Panc1 (cell line): ENCODE results near the gene FEM1B. TPM values are rescaled to one million over a fixed set of nuclear protein-coding genes. Genes with fewer than 3 reads are reported as not detected.

Experiments
- ATAC-seq: fragments of 200-7000 bp; cut with Tn5 transposase; 2 replicates; pipeline ENCODE4 v1.9.1; 2020; ENCODE audit warnings: mild to moderate bottlenecking, moderate library complexity
- Bru-seq: library from RNA; stranded (reverse); fragments of 400-500 nt; gene quantifications from one replicate; lab custom pipeline; 2021; lab: Mats Ljungman, UMichigan
- BruChase-seq, 2 experiments: library from RNA; stranded (reverse); fragments of 400-500 nt; gene quantifications; one replicate each; lab custom pipeline; 2021; lab: Mats Ljungman, UMichigan
- BruUV-seq: library from RNA; stranded (reverse); fragments of 400-500 nt; replicated peaks from 2 replicates; lab custom pipeline; 2021; lab: Mats Ljungman, UMichigan
- CTCF ChIA-PET: fragments of 300-600 bp; sonication (Branson Sonifier 250); formaldehyde crosslinking; loops from one replicate; lab custom pipeline; 2022; ENCODE audit warnings: antibody characterized with exemption; lab: Charles Lee
- POLR2A ChIA-PET: fragments of 300-600 bp; sonication (Branson Sonifier 250); formaldehyde crosslinking; loops from one replicate; lab custom pipeline; 2022; ENCODE audit warnings: antibody characterized with exemption; lab: Charles Lee
- DNase-seq: peaks from one replicate; pipeline ENCODE4 v3.0.0-alpha.2; 2010; ENCODE audit warnings: low read depth, low spot score
- H3K27ac ChIP-seq: 2 replicates; pipeline ENCODE4 v1.5.1; 2011; ENCODE audit warnings: mild to moderate bottlenecking, low read length, inconsistent platforms
- H3K27me3 ChIP-seq: fragments of 200-500 bp; sonication (Bioruptor generic); 2 replicates; pipeline ENCODE4 v1.6.0; 2014; ENCODE audit warnings: low read length, inconsistent platforms; ENCODE audit not compliant: control insufficient read depth, insufficient read depth
- H3K36me3 ChIP-seq: fragments of 200-500 bp; sonication (Bioruptor generic); 2 replicates; pipeline ENCODE4 v1.5.1; 2014; ENCODE audit warnings: inconsistent platforms, mild to moderate bottlenecking, low read length, moderate library complexity; ENCODE audit not compliant: control insufficient read depth, insufficient read depth
- H3K4me1 ChIP-seq: 2 replicates; pipeline ENCODE4 v1.5.1; 2011; ENCODE audit warnings: inconsistent platforms, mild to moderate bottlenecking, low read length, moderate library complexity; ENCODE audit not compliant: control insufficient read depth, insufficient read depth
- H3K4me3 ChIP-seq, 2 experiments: 2 replicates each; pipeline ENCODE4 v1.5.1; 2011 to 2012; ENCODE audit warnings: low read depth in 2 of 2, low read length in 2 of 2, mild to moderate bottlenecking in 2 of 2, inconsistent platforms in 1 of 2, moderate library complexity in 1 of 2
- H3K9me3 ChIP-seq: fragments of 200-500 bp; sonication (Bioruptor generic); 2 replicates; pipeline ENCODE4 v1.5.1; 2014; ENCODE audit warnings: low read depth, mild to moderate bottlenecking, inconsistent platforms, low read length, moderate library complexity; ENCODE audit not compliant: control insufficient read depth, insufficient read depth
- POLR2AphosphoS5 ChIP-seq: IDR thresholded peaks from 2 replicates; pipeline ENCODE4 v1.6.1; 2012; ENCODE audit warnings: mild to moderate bottlenecking, low read depth, low read length, moderate library complexity
- SIN3A ChIP-seq: IDR thresholded peaks from 2 replicates; pipeline ENCODE4 v1.6.1; 2012; ENCODE audit warnings: low read depth, mild to moderate bottlenecking, low read length, moderate library complexity, borderline replicate concordance; ENCODE audit not compliant: insufficient read depth
- TCF7L2 ChIP-seq: IDR thresholded peaks from 2 replicates; pipeline ENCODE4 v1.6.1; 2011; ENCODE audit warnings: mild to moderate bottlenecking, low read depth, low read length, inconsistent platforms
- in situ Hi-C: cut with HindIII; loops from 2 replicates; pipeline ENCODE4 v1.10.0; 2016; ENCODE audit warnings: low sequenced_read_pairs, low pct_unique_long_range_greater_than_20kb
- intact Hi-C: fragments of 100-400 bp; cut with micrococcal nuclease; formaldehyde crosslinking; loops from one replicate; pipeline ENCODE4 v1.10.0; 2022; ENCODE audit not compliant: unreplicated experiment
- long read RNA-seq: library from polyadenylated mRNA; unstranded; transcript quantifications from one replicate; pipeline ENCODE4 v2.0.0, GENCODE V29; 2021; ENCODE audit not compliant: unreplicated experiment
- polyA plus RNA-seq: library from polyadenylated mRNA; unstranded; fragments of >200 nt; gene quantifications from one replicate; pipeline ENCODE4 v1.2.1, GENCODE V29; 2012; ENCODE audit warnings: missing spikeins; ENCODE audit not compliant: insufficient read length
- total RNA-seq: library from RNA; stranded (reverse); gene quantifications from one replicate; pipeline ENCODE4 v1.2.1, GENCODE V29; 2021; ENCODE audit not compliant: unreplicated experiment
- TF ChIP-seq, protein P1 (sequence below), 2 experiments: IDR thresholded peaks; 2 replicates each; pipeline ENCODE4 v1.6.1; 2011 to 2012; ENCODE audit warnings: low read depth in 2 of 2, control low read depth in 1 of 2, low read length in 1 of 2, mild to moderate bottlenecking in 1 of 2, moderate library complexity in 1 of 2; ENCODE audit not compliant: insufficient read depth in 1 of 2
- TF ChIP-seq, protein P2 (sequence below): fragments of 450-650 bp; IDR thresholded peaks from 2 replicates; pipeline ENCODE4 v1.5.1; 2017; ENCODE audit warnings: mild to moderate bottlenecking

The FEM1B gene
- total RNA-seq (34.8 TPM), Bru-seq, nascent RNA (percentile 96 among the genes with signal in this experiment), BruChase-seq, experiment 1, labeled RNA remaining after a 2-hour chase (percentile 99 among the genes with signal in this experiment), BruChase-seq, experiment 2, labeled RNA remaining after a 6-hour chase (percentile 86 among the genes with signal in this experiment)
- 17.6 TPM for polyA plus RNA-seq
- long read RNA-seq, full-length matches to known transcripts = 34 of 37 reads
- long read RNA-seq, partial matches to known transcripts = 0 of 37 reads
- long read RNA-seq, other reads (novel, unspliced or antisense) = 3 of 37 reads

DNA sequence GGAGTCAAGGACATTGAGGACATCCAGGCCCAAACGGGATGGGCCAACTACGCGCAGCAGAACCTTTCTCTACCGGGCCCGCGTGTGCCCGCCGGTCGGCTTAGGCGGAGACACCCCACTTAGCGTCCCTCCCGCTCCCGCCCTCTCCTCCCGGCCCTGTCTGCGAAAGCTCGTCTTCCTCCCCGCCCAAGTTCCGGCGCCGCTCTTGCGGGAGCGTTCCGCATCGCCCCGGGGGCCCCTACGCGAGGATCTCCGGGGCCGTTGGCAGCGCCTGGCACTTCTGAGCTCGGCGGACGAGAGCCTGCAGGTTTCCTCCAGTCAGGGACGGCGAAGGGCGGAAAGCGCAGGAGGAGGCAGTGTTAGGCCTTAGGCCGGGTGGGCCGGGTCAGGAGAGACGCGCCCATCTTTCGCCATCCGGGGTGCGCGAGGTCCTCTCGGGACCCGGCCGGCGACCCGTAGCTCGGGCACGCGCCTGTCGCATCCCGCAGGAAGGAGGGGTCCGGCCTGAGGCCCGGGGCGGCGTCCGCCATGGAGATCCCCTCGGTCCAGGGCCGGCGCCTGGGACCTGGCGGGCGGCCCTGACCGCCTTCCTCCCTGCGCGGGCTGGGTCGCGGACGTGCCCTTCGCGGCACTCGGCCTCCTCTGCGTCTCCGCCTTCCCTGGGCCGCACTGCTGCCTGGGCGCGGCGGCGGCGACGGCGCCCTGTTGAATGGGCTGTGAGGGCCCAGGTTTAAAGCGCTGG lies at the start of gene FEM1B:
Gene FEM1B (plus strand): TSS at position 143 of the 742 bp plus-strand sequence. CDS start 673 bp downstream, outside the sequence.
- in situ Hi-C loops = no loop called here
- Histone ChIP-seq H3K27me3 (no peaks in the 10 kb centered on the region), H3K27ac (peak within 1 kb of the TSS; percentile 99), H3K4me1 (peaks cover 31% of the 10 kb centered on the region), H3K4me3 (peak within 1 kb of the TSS; percentile 81 to 98), H3K9me3 (no peaks in the 10 kb centered on the region), H3K36me3 (peaks cover 6% of the 10 kb centered on the region; the same call in 1 of the 2 replicates)
- CTCF ChIA-PET = interaction anchor here (2.2 kb wide), 1 partner anchor 25 kb away, joined by 5 read pairs; no protein-coding TSS in a partner anchor
- DNase-seq (peak; percentile 72), ATAC-seq (peak; percentile 93)
- intact Hi-C loops = no loop called here
- TF ChIP-seq, protein P1, sequence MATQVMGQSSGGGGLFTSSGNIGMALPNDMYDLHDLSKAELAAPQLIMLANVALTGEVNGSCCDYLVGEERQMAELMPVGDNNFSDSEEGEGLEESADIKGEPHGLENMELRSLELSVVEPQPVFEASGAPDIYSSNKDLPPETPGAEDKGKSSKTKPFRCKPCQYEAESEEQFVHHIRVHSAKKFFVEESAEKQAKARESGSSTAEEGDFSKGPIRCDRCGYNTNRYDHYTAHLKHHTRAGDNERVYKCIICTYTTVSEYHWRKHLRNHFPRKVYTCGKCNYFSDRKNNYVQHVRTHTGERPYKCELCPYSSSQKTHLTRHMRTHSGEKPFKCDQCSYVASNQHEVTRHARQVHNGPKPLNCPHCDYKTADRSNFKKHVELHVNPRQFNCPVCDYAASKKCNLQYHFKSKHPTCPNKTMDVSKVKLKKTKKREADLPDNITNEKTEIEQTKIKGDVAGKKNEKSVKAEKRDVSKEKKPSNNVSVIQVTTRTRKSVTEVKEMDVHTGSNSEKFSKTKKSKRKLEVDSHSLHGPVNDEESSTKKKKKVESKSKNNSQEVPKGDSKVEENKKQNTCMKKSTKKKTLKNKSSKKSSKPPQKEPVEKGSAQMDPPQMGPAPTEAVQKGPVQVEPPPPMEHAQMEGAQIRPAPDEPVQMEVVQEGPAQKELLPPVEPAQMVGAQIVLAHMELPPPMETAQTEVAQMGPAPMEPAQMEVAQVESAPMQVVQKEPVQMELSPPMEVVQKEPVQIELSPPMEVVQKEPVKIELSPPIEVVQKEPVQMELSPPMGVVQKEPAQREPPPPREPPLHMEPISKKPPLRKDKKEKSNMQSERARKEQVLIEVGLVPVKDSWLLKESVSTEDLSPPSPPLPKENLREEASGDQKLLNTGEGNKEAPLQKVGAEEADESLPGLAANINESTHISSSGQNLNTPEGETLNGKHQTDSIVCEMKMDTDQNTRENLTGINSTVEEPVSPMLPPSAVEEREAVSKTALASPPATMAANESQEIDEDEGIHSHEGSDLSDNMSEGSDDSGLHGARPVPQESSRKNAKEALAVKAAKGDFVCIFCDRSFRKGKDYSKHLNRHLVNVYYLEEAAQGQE (IDR thresholded peaks at IDR 0.05; ENCODE audit: insufficient read depth in 1 of 2, low read depth in 2 of 2, low read length in 1 of 2) = no peak
- TF ChIP-seq TCF7L2 = 0 out of 2 replicates have a peak, but pooled peaks have one; percentile 31
- TF ChIP-seq, protein P2, sequence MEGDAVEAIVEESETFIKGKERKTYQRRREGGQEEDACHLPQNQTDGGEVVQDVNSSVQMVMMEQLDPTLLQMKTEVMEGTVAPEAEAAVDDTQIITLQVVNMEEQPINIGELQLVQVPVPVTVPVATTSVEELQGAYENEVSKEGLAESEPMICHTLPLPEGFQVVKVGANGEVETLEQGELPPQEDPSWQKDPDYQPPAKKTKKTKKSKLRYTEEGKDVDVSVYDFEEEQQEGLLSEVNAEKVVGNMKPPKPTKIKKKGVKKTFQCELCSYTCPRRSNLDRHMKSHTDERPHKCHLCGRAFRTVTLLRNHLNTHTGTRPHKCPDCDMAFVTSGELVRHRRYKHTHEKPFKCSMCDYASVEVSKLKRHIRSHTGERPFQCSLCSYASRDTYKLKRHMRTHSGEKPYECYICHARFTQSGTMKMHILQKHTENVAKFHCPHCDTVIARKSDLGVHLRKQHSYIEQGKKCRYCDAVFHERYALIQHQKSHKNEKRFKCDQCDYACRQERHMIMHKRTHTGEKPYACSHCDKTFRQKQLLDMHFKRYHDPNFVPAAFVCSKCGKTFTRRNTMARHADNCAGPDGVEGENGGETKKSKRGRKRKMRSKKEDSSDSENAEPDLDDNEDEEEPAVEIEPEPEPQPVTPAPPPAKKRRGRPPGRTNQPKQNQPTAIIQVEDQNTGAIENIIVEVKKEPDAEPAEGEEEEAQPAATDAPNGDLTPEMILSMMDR = no peak
- TF ChIP-seq POLR2AphosphoS5 = peak; percentile 90
- TF ChIP-seq SIN3A = no peak; the same call in 1 of the 2 replicates
- POLR2A ChIA-PET = interaction anchor here (0.6 to 1.2 kb wide), 5 partner anchors 47 to 881 kb away, joined by 3 to 16 read pairs (median 3); no protein-coding TSS in a partner anchor
- no TSS peak for BruUV-seq

DNA sequence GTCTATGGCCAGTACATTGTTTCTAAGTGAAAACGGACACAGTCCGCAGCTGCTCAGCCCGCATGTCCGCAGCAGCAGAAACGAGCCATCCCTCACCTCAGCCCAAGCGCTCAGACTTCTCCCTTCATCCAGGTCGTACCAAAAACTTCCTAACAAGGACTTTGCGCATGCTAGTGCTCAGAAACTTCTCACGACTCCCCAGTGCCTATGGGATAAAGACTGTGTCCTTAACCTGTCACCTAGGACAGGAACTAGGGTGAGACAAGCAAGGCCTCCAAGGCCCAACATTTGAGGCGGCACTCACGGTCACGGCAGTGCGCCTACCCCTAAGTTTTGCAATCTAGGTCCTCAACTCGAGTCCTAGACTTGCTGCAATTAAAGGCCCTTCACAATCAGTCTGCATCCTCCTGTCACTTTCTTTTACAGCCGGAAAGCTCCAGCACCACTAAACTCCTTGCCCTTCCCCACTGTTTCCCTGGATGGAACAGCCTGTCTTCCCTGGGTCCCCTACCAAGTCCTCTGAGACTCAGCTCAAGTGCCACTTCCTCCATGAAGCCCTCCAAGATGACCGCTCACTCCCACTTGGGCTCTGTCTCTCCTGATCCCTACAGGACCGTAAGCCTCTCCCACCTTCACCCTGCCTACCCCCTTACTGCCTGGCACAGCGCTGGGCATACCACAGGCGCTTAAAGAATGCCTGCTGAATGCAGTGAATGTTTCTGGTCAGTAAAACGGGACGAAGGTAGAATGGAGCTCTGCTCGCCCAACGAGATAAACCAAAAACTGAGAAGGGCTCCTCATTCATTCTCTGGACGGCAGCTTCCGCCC lies 49.2 kb upstream of the FEM1B start:
- intact Hi-C loops = no loop called here
- ATAC-seq = no peak
- CTCF ChIA-PET = interaction anchor here (0.8 kb wide), 1 partner anchor 25 kb away, joined by 3 read pairs; no protein-coding TSS in a partner anchor
- Histone ChIP-seq H3K4me1 (peaks cover 16% of the 10 kb centered on the region), H3K36me3 (no peaks in the 10 kb centered on the region), H3K4me3 (peak overlapping the region; percentile 83 to 89), H3K27ac (peak overlapping the region; percentile 93), H3K27me3 (no peaks in the 10 kb centered on the region), H3K9me3 (no peaks in the 10 kb centered on the region)
- TSS peak; percentile 77 for BruUV-seq
- POLR2A ChIA-PET = interaction anchor here (0.7 kb wide), 1 partner anchor 98 kb away, joined by 3 read pairs; no protein-coding TSS in a partner anchor
- TF ChIP-seq, protein P2 = no peak
- TF ChIP-seq, protein P1 (IDR thresholded peaks at IDR 0.05; ENCODE audit: insufficient read depth in 1 of 2, low read depth in 2 of 2, low read length in 1 of 2) = no peak
- no peak for TF ChIP-seq SIN3A
- TF ChIP-seq POLR2AphosphoS5 = no peak
- DNase-seq = no peak
- in situ Hi-C loops = no loop called here
